GM12878 (cell line): ENCODE data around the gene RMC1.

ENCODE experiments used
- CTCF ChIP-seq, 3 experiments: IDR thresholded peaks in 2 of 3; conservative IDR thresholded peaks in 1 of 3; 2 replicates each; pipeline ENCODE4 v1.5.1; 2011; ENCODE audit warnings: low read depth in 3 of 3, low read length in 3 of 3, mild to moderate bottlenecking in 3 of 3, control low read depth in 2 of 3, moderate library complexity in 2 of 3, inconsistent platforms in 1 of 3, mixed read lengths in 1 of 3; ENCODE audit not compliant: control insufficient read depth in 2 of 3, insufficient read depth in 1 of 3; ENCODE audit errors: extremely low read depth in 1 of 3
- EZH2 ChIP-seq: IDR thresholded peaks from 2 replicates; pipeline ENCODE4 v1.6.1; 2012; ENCODE audit warnings: low read depth, mild to moderate bottlenecking, control low read depth, inconsistent platforms, low read length, borderline replicate concordance; ENCODE audit not compliant: control insufficient read depth
- MXI1 ChIP-seq: fragments of 150-350 bp; IDR thresholded peaks from 2 replicates; pipeline ENCODE4 v1.6.1; 2011; ENCODE audit warnings: low read depth, mild to moderate bottlenecking, inconsistent platforms, low read length, improper control_type of control experiment
- SRF ChIP-seq, 2 experiments: IDR thresholded peaks; 2 replicates each; pipeline ENCODE4 v1.6.1; 2011; ENCODE audit warnings: low read depth in 2 of 2, low read length in 2 of 2, mild to moderate bottlenecking in 1 of 2, moderate library complexity in 1 of 2

- no peak for TF ChIP-seq CTCF (IDR thresholded peaks at IDR 0.05 in 2 of 3, conservative IDR thresholded peaks at IDR 0.05 in 1 of 3; ENCODE audit: control insufficient read depth in 2 of 3, extremely low read depth in 1 of 3, insufficient read depth in 1 of 3, low read depth in 3 of 3, low read length in 3 of 3)
- no peak for TF ChIP-seq EZH2
- TF ChIP-seq SRF (IDR thresholded peaks at IDR 0.05; ENCODE audit: low read depth in 2 of 2, low read length in 2 of 2), result no peak
- no peak; the same call in 1 of the 2 replicates for TF ChIP-seq MXI1
These were observed 46.5 kb upstream of the RMC1 start for GRCh38 chr18:23456835-23457234.
